ENCODE measurements around the gene NCOA5.

Gene NCOA5

DNA sequence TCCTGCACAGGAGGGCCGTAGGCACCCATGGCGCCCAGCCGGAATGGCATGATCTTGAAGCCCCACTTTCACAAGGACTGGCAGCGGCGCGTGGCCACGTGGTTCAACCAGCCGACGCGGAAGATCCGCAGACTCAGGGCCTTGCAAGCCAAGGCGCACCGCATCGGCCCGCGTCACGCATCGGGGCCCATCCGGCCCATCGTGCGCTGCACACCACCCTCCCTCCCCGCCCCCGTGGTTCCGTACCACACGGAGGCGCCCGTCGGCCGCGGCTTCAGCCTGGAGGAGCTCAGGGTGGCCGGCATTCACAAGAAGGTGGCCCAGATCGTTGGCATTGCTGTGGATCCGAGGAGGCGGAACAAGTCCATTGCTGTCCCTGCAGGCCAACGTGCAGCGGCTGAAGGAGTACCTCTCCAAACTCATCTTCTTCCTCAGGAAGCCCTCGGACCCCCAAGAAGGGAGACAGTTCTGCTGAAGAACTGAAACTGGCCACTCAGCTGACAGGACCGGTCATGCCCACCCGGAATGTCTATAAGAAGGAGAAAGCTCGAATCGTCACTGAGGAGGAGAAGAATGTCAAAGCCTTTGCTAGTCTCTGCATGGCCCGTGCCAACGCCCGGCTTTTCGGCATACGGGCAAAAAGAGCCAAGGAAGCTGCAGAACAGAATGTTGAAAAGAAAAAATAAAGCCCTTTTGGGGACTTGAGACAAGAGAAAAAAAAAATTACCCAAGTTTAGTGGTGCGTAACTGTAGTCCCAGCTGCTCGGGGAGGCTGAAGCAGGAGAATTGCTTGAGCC lies 9.9 kb upstream of the NCOA5 start:
- Histone ChIP-seq H3K4me3 (ENCODE audit: low read depth, low read length) (no peak overlapping the region), H3K36me3 (ENCODE audit: control insufficient read depth in 2 of 2, insufficient read depth in 1 of 2, low read length in 2 of 2) (no peaks in the 10 kb centered on the region), H3K9me3 (ENCODE audit: control insufficient read depth, insufficient read depth, low read depth, low read length) (no peaks in the 10 kb centered on the region), H3K4me1 (ENCODE audit: control insufficient read depth, insufficient read depth, low read length) (no peaks in the 10 kb centered on the region), H3K27ac (ENCODE audit: extremely low read depth, low read depth, low read length) (no peak overlapping the region)
- CTCF ChIA-PET: interaction anchor here (0.6 kb wide), 1 partner anchor 105 kb away, joined by 3 read pairs; no protein-coding TSS in a partner anchor
- TF ChIP-seq ZSCAN30 (tag by site-specific recombination; IDR thresholded peaks at IDR 0.05): no peak
- no peak for TF ChIP-seq MEIS1 (CRISPR knock-in tag; IDR thresholded peaks at IDR 0.05; ENCODE audit: borderline replicate concordance)
- no peak for TF ChIP-seq ZNF529 (tag by site-specific recombination; IDR thresholded peaks at IDR 0.05; ENCODE audit: insufficient replicate concordance)
- TF ChIP-seq HOXC10 (CRISPR knock-in tag; IDR thresholded peaks at IDR 0.05): no peak
- no peak for TF ChIP-seq ZNF658 (tag by site-specific recombination; IDR thresholded peaks at IDR 0.05)
- no peak for TF ChIP-seq ZNF214 (tag by site-specific recombination; IDR thresholded peaks at IDR 0.05; ENCODE audit: borderline replicate concordance)
- TF ChIP-seq GLIS1 (tag by site-specific recombination; IDR thresholded peaks at IDR 0.05): no peak
- no peak for TF ChIP-seq ZNF280C (tag by site-specific recombination; IDR thresholded peaks at IDR 0.05)
- no peak for TF ChIP-seq ZNF549 (tag by site-specific recombination; IDR thresholded peaks at IDR 0.05)
- TF ChIP-seq ZNF2 (tag by site-specific recombination; IDR thresholded peaks at IDR 0.05): no peak
- no peak for TF ChIP-seq ZNF48 (tag by site-specific recombination; IDR thresholded peaks at IDR 0.05)
- TF ChIP-seq, protein P1, sequence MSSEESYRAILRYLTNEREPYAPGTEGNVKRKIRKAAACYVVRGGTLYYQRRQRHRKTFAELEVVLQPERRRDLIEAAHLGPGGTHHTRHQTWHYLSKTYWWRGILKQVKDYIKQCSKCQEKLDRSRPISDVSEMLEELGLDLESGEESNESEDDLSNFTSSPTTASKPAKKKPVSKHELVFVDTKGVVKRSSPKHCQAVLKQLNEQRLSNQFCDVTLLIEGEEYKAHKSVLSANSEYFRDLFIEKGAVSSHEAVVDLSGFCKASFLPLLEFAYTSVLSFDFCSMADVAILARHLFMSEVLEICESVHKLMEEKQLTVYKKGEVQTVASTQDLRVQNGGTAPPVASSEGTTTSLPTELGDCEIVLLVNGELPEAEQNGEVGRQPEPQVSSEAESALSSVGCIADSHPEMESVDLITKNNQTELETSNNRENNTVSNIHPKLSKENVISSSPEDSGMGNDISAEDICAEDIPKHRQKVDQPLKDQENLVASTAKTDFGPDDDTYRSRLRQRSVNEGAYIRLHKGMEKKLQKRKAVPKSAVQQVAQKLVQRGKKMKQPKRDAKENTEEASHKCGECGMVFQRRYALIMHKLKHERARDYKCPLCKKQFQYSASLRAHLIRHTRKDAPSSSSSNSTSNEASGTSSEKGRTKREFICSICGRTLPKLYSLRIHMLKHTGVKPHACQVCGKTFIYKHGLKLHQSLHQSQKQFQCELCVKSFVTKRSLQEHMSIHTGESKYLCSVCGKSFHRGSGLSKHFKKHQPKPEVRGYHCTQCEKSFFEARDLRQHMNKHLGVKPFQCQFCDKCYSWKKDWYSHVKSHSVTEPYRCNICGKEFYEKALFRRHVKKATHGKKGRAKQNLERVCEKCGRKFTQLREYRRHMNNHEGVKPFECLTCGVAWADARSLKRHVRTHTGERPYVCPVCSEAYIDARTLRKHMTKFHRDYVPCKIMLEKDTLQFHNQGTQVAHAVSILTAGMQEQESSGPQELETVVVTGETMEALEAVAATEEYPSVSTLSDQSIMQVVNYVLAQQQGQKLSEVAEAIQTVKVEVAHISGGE (tag by site-specific recombination; conservative IDR thresholded peaks at IDR 0.05; ENCODE audit: low read depth): no peak
- no peak for TF ChIP-seq KLF8 (tag by site-specific recombination; IDR thresholded peaks at IDR 0.05)
- no peak for TF ChIP-seq ZNF585B (tag by site-specific recombination; IDR thresholded peaks at IDR 0.05)
- no peak for TF ChIP-seq ZNF24 (tag by site-specific recombination; IDR thresholded peaks at IDR 0.05)
- TF ChIP-seq REPIN1 (tag by site-specific recombination; IDR thresholded peaks at IDR 0.05; ENCODE audit: low read depth): no peak
- POLR2A ChIA-PET: no interaction called here

GRCh38 chr20:46093531-46093930 lies 3.8 kb upstream of the NCOA5 start:
- ChIA-PET CTCF (interaction anchor here (1.2 kb wide), 1 partner anchor 79 kb away, joined by 4 read pairs; no protein-coding TSS in a partner anchor), POLR2A (no interaction called here)
- Histone ChIP-seq H3K4me1 (ENCODE audit: control insufficient read depth, insufficient read depth, low read length) (no peaks in the 10 kb centered on the region), H3K4me3 (ENCODE audit: low read depth, low read length) (no peak overlapping the region), H3K27ac (ENCODE audit: extremely low read depth, low read depth, low read length) (no peak overlapping the region), H3K36me3 (ENCODE audit: control insufficient read depth in 2 of 2, insufficient read depth in 1 of 2, low read length in 2 of 2) (no peaks in the 10 kb centered on the region), H3K9me3 (ENCODE audit: control insufficient read depth, insufficient read depth, low read depth, low read length) (no peaks in the 10 kb centered on the region)
- TF ChIP-seq SCRT1 (tag by site-specific recombination; IDR thresholded peaks at IDR 0.05; ENCODE audit: borderline replicate concordance) (peak; percentile 86), SCRT2 (tag by site-specific recombination; IDR thresholded peaks at IDR 0.05) (peak; percentile 90), KLF10 (tag by site-specific recombination; IDR thresholded peaks at IDR 0.05) (no peak), ZNF449 (tag by site-specific recombination; IDR thresholded peaks at IDR 0.05) (no peak)

Measured in HEK293 (cell line).